Activated T-helper 1 cell treated with anti-CD3 and anti-CD28 coated beads, Interleukin-12 subunit alpha, Interleukin-12 subunit beta, Interleukin-2, Interleukin-4 antibody, amounts not matched to agents 30 ng/mL and 10 ng/mL and 1 ng/mL, durations not matched to agents 14 hours and 24 hours and 36 hours (primary cell): ENCODE results near the gene DNAAF1. TPM values are rescaled to one million over a fixed set of nuclear protein-coding genes. Genes with fewer than 3 reads are reported as not detected.

Experiments used
- DNase-seq: peaks from one replicate; pipeline ENCODE4 v3.0.0; 2021; ENCODE audit warnings: low spot score
- H3K27ac Mint-ChIP-seq: one replicate; pipeline ENCODE4 v1.8.0; 2021; ENCODE audit warnings: mild to moderate bottlenecking, mixed read lengths
- H3K27me3 Mint-ChIP-seq: one replicate; pipeline ENCODE4 v1.8.0; 2022; ENCODE audit warnings: mild to moderate bottlenecking, moderate library complexity, mixed read lengths; ENCODE audit not compliant: insufficient read depth
- H3K36me3 Mint-ChIP-seq: one replicate; pipeline ENCODE4 v1.8.0; 2021; ENCODE audit warnings: low read depth, mixed read lengths
- H3K4me1 Mint-ChIP-seq: one replicate; pipeline ENCODE4 v1.8.0; 2021; ENCODE audit warnings: low read depth, mixed read lengths
- H3K4me3 Mint-ChIP-seq: one replicate; pipeline ENCODE4 v1.8.0; 2021; ENCODE audit warnings: mild to moderate bottlenecking, moderate library complexity, mixed read lengths
- H3K9me3 Mint-ChIP-seq: one replicate; pipeline ENCODE4 v1.8.0; 2021; ENCODE audit warnings: mixed read lengths
- intact Hi-C: fragments of 100-400 bp; cut with micrococcal nuclease; formaldehyde crosslinking; loops from one replicate; pipeline ENCODE4 v1.15.1; 2024
- total RNA-seq: library from RNA; stranded (reverse); gene quantifications from 2 replicates; pipeline ENCODE4 v1.2.3, GENCODE V29; 2022

DNAAF1 gene
- total RNA-seq, 1 donor from 2014 or later: not detected

DNA sequence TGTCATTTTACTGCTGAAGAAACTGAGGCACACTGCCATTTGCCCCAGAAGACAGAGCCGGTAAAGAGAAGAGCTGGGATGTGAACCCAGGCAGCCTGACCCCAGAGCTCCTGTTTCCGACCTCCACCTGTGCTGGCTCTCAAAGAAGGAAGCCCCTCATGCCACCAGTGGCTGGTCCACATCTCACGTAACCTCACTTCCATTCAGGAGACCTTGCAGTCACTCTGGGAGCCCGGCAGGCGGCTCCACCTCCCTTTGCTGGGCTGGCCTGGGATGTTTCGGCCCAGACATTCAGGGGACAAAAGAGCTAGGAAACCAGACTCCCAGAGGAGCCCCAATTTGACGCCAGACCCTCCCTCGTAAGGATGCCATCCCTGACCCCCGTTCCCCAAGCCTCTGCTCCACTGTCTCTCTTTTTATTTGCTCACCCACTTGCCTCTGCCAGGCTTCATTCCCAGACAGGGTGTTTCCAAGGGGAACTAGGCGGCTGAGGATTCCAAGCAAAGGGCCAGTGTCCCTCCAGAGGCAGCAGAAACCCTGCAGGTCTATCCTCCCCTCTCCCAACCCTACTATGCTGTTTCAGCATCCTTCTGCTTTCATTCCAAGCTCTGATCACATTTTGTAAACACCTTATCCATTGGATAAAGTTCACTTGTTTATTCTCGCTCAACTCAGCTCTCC, 38.9 kb downstream of the DNAAF1 start:
- no peak overlapping the region for H3K4me3 Mint-ChIP-seq
- DNase-seq: no peak
- H3K27ac Mint-ChIP-seq: no peak overlapping the region
- peaks cover 6% of the 10 kb centered on the region for H3K4me1 Mint-ChIP-seq
- intact Hi-C loops: loop anchor here (10.0 kb wide), 1 partner anchor 321 kb away; the partner anchor contains the start of gene MEAK7
- H3K27me3 Mint-ChIP-seq: no peaks in the 10 kb centered on the region
- no peaks in the 10 kb centered on the region for H3K9me3 Mint-ChIP-seq
- H3K36me3 Mint-ChIP-seq: peaks cover 19% of the 10 kb centered on the region

DNA sequence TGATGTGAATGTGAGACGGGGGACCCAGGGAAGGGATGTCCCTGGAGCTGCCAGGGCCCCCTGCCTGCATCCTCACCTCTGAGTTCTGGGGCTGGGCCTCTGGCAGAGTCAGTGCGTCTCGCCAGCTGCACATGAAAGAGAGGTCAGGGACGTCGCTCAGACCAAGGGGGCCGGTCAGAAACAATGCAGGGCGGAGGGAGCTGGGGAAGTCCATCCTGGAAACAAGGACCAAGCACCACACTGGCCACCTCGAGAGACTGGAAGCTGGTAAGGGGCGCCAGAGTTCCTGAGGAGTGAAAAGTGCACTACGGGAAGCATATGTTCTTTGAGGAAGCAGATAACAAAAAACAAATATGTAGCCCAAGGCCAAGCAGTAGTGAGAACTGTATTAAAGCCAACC, 39.7 kb downstream of the DNAAF1 start:
- Mint-ChIP-seq H3K27me3 (no peaks in the 10 kb centered on the region), H3K4me1 (peaks cover 6% of the 10 kb centered on the region), H3K36me3 (peaks cover 19% of the 10 kb centered on the region), H3K4me3 (peak overlapping the region; percentile 95), H3K9me3 (no peaks in the 10 kb centered on the region), H3K27ac (no peak overlapping the region)
- intact Hi-C loops: loop anchor here (5.0 to 10.0 kb wide), 2 partner anchors 320 to 377 kb away; partner anchors contain the start of genes HSBP1 and MEAK7
- no peak for DNase-seq

DNA sequence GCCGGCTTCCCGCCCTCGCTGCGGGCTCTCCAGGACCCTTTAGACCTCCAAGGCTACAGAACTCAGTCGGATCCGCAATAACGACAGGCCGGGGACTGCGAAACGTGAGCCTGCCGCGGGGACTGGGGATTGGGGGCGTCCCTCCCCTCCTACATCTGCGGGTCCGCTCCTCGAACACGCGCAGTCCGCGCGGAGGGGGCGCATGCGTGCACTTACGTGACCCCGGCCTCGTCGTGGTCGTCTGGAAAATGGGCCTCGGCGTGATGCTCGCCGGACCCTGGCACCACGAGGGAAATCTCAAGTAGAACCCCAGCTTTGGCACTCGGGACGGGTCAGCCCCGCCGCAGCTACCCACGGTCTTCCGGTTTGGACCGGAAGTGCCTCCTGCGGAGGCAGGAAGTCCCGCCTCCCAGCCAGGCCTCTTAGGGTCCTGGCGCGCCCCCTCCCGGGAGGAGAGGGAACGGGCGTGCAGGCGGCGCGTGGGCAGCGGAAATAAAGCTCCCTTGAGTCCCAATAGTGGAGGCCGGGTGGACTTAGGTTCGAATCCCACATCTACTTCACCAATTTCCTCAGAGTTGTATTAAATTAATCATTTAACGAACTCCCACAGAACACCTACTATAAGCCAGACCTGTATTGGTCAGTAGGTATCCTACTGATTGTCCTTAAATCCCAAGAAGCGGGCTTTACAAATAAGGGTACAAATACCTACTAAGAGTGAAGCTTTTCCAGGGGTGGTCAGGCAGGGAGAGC, 41.8 kb downstream of the DNAAF1 start, which contains the start of gene TAF1C:
TSS of gene TAF1C (minus strand) at position 373 of the 753 bp plus-strand sequence. CDS start 2,069 bp downstream, outside the sequence.
- Mint-ChIP-seq H3K27me3 (no peaks in the 10 kb centered on the region), H3K4me1 (peaks cover 6% of the 10 kb centered on the region), H3K27ac (peak within 1 kb of the TSS; percentile 89), H3K9me3 (no peaks in the 10 kb centered on the region), H3K36me3 (peaks cover 17% of the 10 kb centered on the region), H3K4me3 (peak within 1 kb of the TSS; percentile 95)
- intact Hi-C loops: loop anchor here (1.0 to 10.0 kb wide), 7 partner anchors 42 to 380 kb away; partner anchors contain the start of genes DNAAF1, HSBP1, HSDL1 and MBTPS1
- DNase-seq: peak; percentile 86

DNA sequence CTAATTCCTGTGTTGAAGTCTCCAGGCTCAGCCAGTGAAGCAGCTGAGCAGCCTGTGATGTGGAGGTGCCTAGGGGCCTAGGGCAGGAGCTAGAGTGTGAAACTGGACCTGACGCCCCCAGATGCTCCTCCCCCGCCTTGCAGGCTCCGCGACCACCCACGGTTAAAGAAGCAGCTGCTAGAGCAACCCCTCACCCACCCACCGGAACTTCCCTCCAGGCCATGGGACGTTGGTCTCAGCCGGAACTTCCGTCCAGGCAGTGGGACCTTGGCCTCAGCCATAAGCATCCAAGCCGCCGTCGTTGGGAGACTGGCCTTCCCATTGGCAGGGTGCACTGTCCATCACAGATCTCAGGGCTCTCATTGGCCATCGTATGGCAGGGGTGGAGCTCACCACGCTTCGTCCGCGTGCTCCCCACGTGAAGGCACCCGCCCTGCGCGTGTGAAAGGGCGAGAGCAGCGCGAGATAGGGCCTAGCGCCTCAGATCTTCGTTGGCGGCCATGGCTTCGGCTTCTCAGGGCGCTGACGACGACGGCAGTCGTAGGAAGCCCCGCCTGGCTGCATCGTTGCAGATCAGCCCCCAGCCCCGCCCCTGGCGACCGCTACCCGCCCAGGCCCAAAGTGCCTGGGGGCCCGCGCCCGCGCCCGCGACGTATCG, 45.8 kb downstream of the DNAAF1 start, which contains the start of gene ADAD2:
TSS of gene ADAD2 (plus strand) at position 427 of the 658 bp plus-strand sequence. CDS start at position 501, 74 bp downstream.
- Mint-ChIP-seq H3K27me3 (no peaks in the 10 kb centered on the region), H3K4me3 (no peak within 1 kb of the TSS), H3K36me3 (no peaks in the 10 kb centered on the region), H3K4me1 (peaks cover 19% of the 10 kb centered on the region), H3K9me3 (no peaks in the 10 kb centered on the region), H3K27ac (no peak within 1 kb of the TSS)
- intact Hi-C loops: no loop called here
- DNase-seq: no peak

DNA sequence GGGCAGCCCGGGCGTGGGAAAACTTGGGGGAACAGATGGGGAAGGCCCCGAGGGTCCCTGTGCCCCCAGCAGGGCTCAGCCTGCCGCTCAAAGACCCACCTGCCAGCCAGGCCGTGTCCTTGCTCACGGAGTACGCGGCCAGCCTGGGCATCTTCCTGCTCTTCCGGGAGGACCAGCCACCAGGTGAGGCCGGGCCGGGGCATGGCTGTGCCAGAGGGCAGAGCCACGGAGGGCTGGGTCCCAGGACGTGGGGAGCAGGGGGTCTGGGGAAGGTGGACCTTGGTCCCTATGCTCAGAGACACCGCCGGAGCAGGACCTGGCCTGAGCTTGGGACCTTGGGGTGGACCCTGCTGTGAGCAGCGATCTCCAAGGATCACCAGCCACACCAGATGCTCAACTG, 46.4 kb downstream of the DNAAF1 start:
- Mint-ChIP-seq H3K4me1 (peaks cover 16% of the 10 kb centered on the region), H3K27ac (no peak overlapping the region), H3K27me3 (no peaks in the 10 kb centered on the region), H3K36me3 (no peaks in the 10 kb centered on the region), H3K4me3 (no peak overlapping the region), H3K9me3 (no peaks in the 10 kb centered on the region)
- no peak for DNase-seq
- intact Hi-C loops: no loop called here

DNA sequence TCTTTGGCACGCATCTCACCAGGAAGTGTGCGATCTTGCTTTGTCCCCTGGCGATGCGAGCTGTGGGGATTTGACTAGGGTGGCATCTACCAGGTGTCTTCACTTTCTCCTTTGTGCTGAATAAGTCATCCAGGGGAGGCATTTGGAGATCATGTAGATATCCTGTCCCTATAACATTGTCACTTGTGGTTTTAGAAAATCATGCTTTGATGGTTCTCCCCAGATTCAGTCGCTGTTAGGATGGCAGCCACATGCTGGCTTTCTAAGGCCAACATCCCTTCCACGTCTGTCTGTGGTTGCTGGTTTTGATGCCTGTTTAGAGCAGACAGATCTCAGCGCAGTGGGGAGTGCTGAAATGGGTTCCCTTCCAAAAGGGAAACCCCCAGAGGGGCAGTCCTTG, 48.4 kb downstream of the DNAAF1 start:
- intact Hi-C loops: no loop called here
- no peak for DNase-seq
- Mint-ChIP-seq H3K36me3 (no peaks in the 10 kb centered on the region), H3K27ac (peak overlapping the region; percentile 56), H3K4me3 (no peak overlapping the region), H3K9me3 (no peaks in the 10 kb centered on the region), H3K4me1 (peaks cover 16% of the 10 kb centered on the region), H3K27me3 (no peaks in the 10 kb centered on the region)

DNA sequence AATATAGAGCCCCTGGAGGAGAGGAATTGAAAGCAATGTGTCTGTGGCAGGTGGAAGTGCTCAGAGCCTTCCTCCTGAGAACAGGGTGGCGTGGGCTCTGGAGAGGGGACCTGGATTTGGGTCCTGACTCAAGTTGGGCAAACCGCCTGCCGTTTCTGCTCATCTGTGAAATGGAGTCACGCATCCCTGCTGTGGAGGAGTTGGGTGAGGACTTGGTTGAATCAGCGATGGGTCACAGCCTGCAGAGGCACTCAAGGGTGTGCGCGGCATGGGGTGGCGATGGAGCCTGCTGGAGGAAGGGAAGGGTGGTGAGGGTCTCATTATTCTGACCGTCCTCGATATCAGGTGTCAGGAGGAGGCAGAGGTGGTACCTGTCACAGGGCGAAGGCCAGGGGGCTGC, 48.9 kb downstream of the DNAAF1 start:
- Mint-ChIP-seq H3K36me3 (no peaks in the 10 kb centered on the region), H3K4me1 (peaks cover 16% of the 10 kb centered on the region), H3K9me3 (no peaks in the 10 kb centered on the region), H3K27me3 (no peaks in the 10 kb centered on the region), H3K27ac (peak overlapping the region; percentile 56), H3K4me3 (peak overlapping the region; percentile 11)
- DNase-seq: no peak
- intact Hi-C loops: no loop called here

DNA sequence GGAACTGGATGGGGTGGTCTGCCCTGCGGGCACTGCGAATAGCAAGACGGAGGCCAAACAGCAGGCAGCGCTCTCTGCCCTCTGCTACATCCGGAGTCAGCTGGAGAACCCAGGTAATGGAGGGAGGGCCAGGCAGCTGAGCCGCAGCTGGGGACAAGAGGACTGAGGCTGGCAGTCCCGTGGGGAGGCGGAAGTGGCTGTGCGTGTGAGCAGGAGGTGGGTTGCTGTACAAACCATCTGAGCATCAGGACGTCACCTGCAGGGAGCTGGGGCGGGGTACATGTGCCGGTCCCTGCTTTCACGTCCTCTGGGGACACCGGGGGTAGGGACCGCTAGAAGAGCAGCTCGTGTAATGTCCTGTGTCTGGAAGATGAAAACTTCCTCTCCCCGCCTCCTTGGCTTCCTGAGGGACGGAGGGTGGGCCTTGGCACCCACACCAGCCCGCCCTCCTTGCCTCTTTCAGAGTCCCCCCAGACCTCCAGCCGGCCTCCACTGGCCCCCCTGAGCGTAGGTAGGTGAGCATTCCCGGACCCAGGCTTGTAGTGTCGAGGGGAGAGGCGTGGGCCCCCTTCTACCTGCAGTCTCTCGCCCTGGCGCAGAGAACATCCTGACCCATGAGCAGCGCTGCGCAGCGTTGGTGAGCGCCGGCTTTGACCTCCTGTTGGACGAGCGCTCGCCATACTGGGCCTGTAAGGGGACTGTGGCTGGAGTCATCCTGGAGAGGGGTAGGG, 49.5 kb downstream of the DNAAF1 start:
- H3K4me3 Mint-ChIP-seq: no peak overlapping the region

DNA sequence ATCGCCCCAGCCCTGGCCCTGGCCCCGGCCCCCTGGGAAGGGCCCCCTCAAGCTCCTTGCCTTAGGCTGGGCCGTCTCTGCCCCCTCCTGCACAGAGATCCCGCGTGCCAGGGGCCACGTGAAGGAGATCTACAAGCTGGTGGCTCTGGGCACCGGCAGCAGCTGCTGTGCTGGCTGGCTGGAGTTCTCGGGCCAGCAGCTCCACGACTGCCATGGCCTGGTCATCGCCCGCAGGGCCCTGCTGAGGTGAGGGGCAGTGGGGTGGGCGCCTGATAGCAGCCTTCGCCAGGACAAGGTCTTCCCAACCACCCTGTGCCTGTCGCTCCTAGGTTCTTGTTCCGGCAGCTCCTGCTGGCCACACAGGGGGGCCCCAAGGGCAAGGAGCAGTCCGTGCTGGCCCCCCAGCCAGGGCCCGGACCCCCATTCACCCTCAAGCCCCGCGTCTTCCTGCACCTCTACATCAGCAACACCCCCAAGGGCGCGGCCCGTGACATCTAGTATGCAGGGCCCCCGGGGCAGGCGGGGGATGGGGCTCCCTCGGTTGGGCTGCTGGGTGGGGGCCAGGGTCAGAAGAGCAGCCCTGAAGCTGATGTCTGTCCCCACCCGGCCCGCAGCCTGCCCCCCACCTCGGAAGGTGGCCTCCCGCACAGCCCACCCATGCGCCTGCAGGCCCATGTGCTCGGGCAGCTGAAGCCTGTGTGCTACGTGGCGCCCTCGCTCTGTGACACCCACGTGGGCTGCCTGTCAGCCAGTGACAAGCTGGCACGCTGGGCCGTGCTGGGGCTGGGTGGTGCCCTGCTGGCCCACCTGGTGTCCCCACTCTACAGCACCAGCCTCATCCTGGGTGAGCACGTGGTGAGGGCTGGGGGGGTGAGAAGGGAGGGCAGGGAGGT, 50.3 kb downstream of the DNAAF1 start:
- Mint-ChIP-seq H3K36me3 (no peaks in the 10 kb centered on the region), H3K27me3 (no peaks in the 10 kb centered on the region), H3K4me3 (no peak overlapping the region), H3K9me3 (no peaks in the 10 kb centered on the region), H3K27ac (no peak overlapping the region), H3K4me1 (peaks cover 16% of the 10 kb centered on the region)
- intact Hi-C loops: no loop called here
- DNase-seq: no peak

More for the DNA sequence above, 49.5 kb downstream of the DNAAF1 start:
- H3K27ac Mint-ChIP-seq: peak overlapping the region; percentile 56
- intact Hi-C loops: no loop called here
- peak; percentile 17 for DNase-seq
- no peaks in the 10 kb centered on the region for H3K36me3 Mint-ChIP-seq
- H3K4me1 Mint-ChIP-seq: peaks cover 16% of the 10 kb centered on the region
- H3K9me3 Mint-ChIP-seq: no peaks in the 10 kb centered on the region
- no peaks in the 10 kb centered on the region for H3K27me3 Mint-ChIP-seq

DNA sequence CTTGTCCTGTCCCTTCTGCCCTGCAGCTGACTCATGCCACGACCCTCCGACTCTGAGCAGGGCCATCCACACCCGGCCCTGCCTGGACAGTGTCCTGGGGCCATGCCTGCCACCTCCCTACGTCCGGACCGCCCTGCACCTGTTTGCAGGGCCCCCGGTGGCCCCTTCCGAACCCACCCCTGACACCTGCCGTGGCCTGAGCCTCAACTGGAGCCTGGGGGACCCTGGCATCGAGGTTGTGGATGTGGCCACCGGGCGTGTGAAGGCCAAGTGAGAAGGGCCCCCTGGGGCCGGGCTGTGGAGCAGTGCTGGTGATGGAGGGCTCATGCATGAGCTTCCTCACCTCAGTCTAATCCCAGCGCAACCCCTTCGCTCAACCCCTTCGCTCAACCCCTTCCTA, 51.0 kb downstream of the DNAAF1 start:
- Mint-ChIP-seq H3K27me3 (no peaks in the 10 kb centered on the region), H3K36me3 (no peaks in the 10 kb centered on the region), H3K4me1 (peaks cover 16% of the 10 kb centered on the region), H3K4me3 (no peak overlapping the region), H3K9me3 (no peaks in the 10 kb centered on the region), H3K27ac (no peak overlapping the region)
- DNase-seq: no peak
- intact Hi-C loops: no loop called here

DNA sequence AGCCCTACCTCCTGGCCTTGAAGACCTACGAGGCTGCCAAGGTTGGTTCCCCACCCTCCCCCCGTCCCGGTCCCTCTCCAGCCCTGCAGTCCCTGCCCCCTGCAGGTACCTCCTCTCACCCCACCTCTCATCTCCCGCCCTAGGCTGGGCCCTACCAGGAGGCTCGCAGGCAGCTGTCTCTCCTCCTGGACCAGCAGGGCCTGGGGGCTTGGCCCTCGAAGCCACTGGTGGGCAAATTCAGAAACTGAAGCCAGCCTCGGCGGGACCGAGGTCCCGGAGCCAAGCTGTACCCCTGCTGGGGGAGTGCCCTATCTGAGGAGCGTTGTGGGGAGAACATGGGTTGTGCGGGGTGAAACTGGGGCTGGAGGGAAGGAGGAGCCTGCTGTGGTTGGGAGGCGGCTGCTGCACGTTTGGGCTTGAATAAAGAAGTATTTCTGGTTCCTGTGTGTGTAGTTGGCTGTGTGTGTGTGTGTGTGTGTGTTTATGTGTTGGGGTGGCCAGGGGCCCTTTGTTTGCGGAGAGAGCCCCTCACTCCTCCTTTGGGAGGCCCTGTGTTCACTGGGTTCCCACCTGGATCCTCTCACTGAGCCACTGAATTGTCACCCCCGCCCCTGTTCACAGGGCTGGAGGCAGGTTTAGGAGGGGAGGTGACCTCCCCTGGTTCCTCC, 51.8 kb downstream of the DNAAF1 start:
- Mint-ChIP-seq H3K4me1 (peaks cover 16% of the 10 kb centered on the region), H3K27me3 (no peaks in the 10 kb centered on the region), H3K36me3 (no peaks in the 10 kb centered on the region), H3K9me3 (no peaks in the 10 kb centered on the region), H3K4me3 (no peak overlapping the region), H3K27ac (no peak overlapping the region)
- intact Hi-C loops: no loop called here
- no peak for DNase-seq
